Upper lobe of right lung (tissue), 1 donor: Measurements from ENCODE around the gene AP2A1. TPM values are rescaled to one million over a fixed set of nuclear protein-coding genes. Genes with fewer than 3 reads are reported as not detected.

Source experiments
- ATAC-seq: fragments of 200-7000 bp; cut with Tn5 transposase; one replicate; pipeline ENCODE4 v1.9.1; 2020; ENCODE audit warnings: mild to moderate bottlenecking, moderate library complexity
- DNase-seq: peaks from one replicate; pipeline ENCODE4 v3.0.0-alpha.2; 2020
- H3K27ac ChIP-seq: fragments of 200-600 bp; one replicate; pipeline ENCODE4 v1.8.0; 2022
- H3K27me3 ChIP-seq: fragments of 200-600 bp; one replicate; pipeline ENCODE4 v1.8.0; 2022; ENCODE audit warnings: mild to moderate bottlenecking
- H3K36me3 ChIP-seq: fragments of 200-600 bp; one replicate; pipeline ENCODE4 v1.8.0; 2022
- H3K4me1 ChIP-seq: fragments of 200-600 bp; one replicate; pipeline ENCODE4 v1.8.0; 2022
- H3K4me3 ChIP-seq: fragments of 200-600 bp; one replicate; pipeline ENCODE4 v1.8.0; 2022; ENCODE audit warnings: mild to moderate bottlenecking
- H3K9me3 ChIP-seq: fragments of 200-600 bp; one replicate; pipeline ENCODE4 v1.8.0; 2022
- intact Hi-C: fragments of 100-400 bp; cut with DNase I; formaldehyde crosslinking; loops from one replicate; pipeline ENCODE4 v1.11.0; 2022
- total RNA-seq: library from RNA; stranded (reverse); fragmentation: NEBNext Ultra II Directional; extraction: Animal tissue kit (Norgen Biotek cat#: 25700); gene quantifications from one replicate; pipeline ENCODE4 v1.2.1, GENCODE V29; 2021
- TF ChIP-seq, protein P1 (sequence below): fragments of 200-600 bp; IDR thresholded peaks from one replicate; pipeline ENCODE4 v1.8.0; 2022; ENCODE audit warnings: antibody characterized with exemption
- donor health status: DM: no; HTN: yes; CAD: no; lungs with severe emphysema.

Gene AP2A1
- total RNA-seq, 1 donor from 2014 or later = 61.2 TPM

DNA sequence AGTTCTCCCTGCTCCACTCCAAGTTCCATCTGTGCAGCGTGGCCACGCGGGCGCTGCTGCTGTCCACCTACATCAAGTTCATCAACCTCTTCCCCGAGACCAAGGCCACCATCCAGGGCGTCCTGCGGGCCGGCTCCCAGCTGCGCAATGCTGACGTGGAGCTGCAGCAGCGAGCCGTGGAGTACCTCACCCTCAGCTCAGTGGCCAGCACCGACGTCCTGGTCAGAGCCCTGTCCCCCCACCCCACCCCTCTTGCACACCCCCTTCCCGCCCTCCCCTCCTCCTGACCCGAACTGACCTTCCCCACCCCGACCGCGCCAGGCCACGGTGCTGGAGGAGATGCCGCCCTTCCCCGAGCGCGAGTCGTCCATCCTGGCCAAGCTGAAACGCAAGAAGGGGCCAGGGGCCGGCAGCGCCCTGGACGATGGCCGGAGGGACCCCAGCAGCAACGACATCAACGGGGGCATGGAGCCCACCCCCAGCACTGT, 34.6 kb downstream of the AP2A1 start:
- peak overlapping the region; percentile 10 for H3K4me3 ChIP-seq
- DNase-seq (no peak), ATAC-seq (no peak)
- peaks cover 67% of the 10 kb centered on the region for H3K36me3 ChIP-seq
- H3K27me3 ChIP-seq = no peaks in the 10 kb centered on the region
- H3K27ac ChIP-seq = no peak overlapping the region
- H3K4me1 ChIP-seq = no peaks in the 10 kb centered on the region
- no peaks in the 10 kb centered on the region for H3K9me3 ChIP-seq
- intact Hi-C loops = no loop called here
- TF ChIP-seq, protein P1, sequence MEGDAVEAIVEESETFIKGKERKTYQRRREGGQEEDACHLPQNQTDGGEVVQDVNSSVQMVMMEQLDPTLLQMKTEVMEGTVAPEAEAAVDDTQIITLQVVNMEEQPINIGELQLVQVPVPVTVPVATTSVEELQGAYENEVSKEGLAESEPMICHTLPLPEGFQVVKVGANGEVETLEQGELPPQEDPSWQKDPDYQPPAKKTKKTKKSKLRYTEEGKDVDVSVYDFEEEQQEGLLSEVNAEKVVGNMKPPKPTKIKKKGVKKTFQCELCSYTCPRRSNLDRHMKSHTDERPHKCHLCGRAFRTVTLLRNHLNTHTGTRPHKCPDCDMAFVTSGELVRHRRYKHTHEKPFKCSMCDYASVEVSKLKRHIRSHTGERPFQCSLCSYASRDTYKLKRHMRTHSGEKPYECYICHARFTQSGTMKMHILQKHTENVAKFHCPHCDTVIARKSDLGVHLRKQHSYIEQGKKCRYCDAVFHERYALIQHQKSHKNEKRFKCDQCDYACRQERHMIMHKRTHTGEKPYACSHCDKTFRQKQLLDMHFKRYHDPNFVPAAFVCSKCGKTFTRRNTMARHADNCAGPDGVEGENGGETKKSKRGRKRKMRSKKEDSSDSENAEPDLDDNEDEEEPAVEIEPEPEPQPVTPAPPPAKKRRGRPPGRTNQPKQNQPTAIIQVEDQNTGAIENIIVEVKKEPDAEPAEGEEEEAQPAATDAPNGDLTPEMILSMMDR = no peak

DNA sequence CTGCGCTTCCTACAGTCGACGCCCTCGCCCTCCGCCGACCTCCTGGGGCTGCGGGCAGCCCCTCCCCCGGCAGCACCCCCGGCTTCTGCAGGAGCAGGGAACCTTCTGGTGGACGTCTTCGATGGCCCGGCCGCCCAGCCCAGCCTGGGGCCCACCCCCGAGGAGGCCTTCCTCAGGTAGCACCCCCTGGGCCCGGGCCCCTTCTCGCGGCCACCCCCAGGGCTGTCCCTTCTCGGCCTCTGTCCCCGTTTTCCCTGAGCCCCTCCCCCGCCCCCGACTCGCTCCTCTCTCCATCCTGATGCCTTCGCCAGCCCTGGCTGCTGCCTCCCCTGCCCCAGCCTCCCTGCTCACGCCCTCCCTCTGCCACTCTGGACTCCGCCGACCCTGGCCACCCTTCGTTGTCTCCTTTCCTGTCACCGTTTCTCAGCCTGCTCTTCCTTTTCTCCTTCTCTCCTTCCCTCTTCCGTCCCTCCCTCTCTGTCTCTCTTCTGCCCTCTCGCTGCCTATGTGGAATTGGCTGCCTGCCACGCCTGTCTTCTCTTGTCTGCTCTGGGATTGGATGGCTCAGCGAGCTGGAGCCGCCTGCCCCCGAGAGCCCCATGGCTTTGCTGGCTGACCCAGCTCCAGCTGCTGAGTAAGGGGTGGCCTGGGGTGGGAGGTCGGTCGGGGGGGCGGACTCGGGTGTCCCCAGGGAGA, 35.3 kb downstream of the AP2A1 start:
- Histone ChIP-seq H3K4me3 (peak overlapping the region; percentile 10), H3K27ac (no peak overlapping the region), H3K9me3 (no peaks in the 10 kb centered on the region), H3K27me3 (no peaks in the 10 kb centered on the region), H3K36me3 (peaks cover 60% of the 10 kb centered on the region), H3K4me1 (no peaks in the 10 kb centered on the region)
- DNase-seq (no peak), ATAC-seq (no peak)
- TF ChIP-seq, protein P1 = no peak
- intact Hi-C loops = no loop called here

DNA sequence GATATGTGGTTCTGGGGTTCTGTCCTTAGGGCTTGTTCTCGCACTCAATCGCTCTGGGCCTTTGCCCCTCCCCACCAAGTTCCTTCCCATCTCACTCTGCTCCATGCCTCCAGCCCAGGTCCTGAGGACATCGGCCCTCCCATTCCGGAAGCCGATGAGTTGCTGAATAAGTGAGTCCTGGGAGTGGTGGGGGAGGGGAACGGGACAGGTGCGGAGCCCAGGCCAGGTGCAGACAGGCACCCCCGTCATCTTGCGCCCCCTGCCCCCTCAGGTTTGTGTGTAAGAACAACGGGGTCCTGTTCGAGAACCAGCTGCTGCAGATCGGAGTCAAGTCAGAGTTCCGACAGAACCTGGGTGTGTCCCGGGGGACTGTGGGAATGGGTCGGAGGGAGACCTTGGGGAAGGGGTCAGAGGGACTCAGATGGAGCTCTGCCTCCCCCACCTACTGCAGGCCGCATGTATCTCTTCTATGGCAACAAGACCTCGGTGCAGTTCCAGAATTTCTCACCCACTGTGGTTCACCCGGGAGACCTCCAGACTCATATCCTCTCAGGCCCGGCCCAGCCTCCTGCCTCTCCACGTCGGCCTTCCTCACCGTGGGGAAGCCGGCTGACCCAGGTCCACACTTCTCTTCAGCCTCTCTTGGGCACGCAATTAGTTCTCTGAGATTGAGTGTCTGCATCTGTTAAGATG, 36.2 kb downstream of the AP2A1 start:
- intact Hi-C loops = no loop called here
- ATAC-seq (no peak), DNase-seq (no peak)
- H3K27ac ChIP-seq = no peak overlapping the region
- no peaks in the 10 kb centered on the region for H3K9me3 ChIP-seq
- H3K27me3 ChIP-seq = no peaks in the 10 kb centered on the region
- H3K4me3 ChIP-seq = no peak overlapping the region
- H3K4me1 ChIP-seq = no peaks in the 10 kb centered on the region
- peaks cover 52% of the 10 kb centered on the region for H3K36me3 ChIP-seq
- TF ChIP-seq, protein P1 = no peak

DNA sequence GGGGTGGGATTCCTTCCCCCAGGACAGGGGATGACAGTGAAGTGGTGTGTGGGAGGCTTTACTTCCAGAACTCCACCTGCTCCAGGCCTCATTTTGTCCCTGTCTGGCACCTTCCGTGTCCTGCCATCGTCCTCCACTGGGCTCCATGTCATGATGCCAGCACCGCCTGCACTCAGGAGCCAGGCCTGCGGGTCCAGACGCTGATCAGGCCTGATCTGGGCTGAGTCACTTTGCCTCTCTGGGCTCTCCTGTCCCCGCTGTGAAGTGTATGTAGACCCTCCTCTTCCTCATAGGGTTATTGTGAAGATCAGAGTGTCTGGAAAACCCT, 36.7 kb downstream of the AP2A1 start:
- no peak overlapping the region for H3K4me3 ChIP-seq
- no peaks in the 10 kb centered on the region for H3K27me3 ChIP-seq
- no peak for ATAC-seq
- H3K36me3 ChIP-seq = peaks cover 49% of the 10 kb centered on the region
- TF ChIP-seq, protein P1 = no peak
- intact Hi-C loops = no loop called here
- no peaks in the 10 kb centered on the region for H3K4me1 ChIP-seq
- H3K27ac ChIP-seq = no peak overlapping the region
- DNase-seq = no peak
- H3K9me3 ChIP-seq = no peaks in the 10 kb centered on the region

DNA sequence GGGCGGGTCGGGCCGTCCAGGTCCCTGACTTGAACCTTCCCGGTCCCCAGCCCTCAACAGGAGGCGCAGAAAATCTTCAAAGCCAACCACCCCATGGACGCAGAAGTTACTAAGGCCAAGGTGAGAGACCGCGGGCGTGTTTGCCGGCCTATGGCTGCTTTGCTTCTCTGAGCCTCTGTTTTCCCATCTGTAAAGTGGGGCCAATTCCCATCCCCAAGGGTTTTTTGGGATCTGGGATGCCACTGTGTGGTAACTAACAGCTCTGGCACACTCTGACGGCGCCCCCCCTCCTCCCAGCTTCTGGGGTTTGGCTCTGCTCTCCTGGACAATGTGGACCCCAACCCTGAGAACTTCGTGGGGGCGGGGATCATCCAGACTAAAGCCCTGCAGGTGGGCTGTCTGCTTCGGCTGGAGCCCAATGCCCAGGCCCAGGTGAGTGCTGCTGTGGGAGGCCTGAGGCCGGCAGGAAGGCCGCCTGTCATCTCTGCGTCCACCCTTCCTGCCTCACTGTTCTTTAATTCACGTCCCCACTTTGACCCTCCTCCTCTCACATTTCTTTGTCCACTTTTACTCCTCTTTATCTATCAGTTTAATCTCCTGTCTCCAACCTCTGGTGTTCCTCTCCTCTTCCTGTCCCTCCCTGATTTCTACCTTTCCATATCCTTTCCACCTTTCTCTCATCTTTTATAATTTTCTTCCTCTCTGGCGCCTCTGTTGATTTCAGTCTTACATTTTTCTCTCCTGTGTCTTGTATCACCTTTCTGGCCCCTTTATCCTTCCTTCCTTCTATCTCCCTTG, 39.2 kb downstream of the AP2A1 start:
- peaks cover 8% of the 10 kb centered on the region for H3K4me1 ChIP-seq
- intact Hi-C loops = no loop called here
- peaks cover 25% of the 10 kb centered on the region for H3K36me3 ChIP-seq
- H3K9me3 ChIP-seq = no peaks in the 10 kb centered on the region
- TF ChIP-seq, protein P1 = no peak
- ATAC-seq (no peak), DNase-seq (no peak)
- no peak overlapping the region for H3K4me3 ChIP-seq
- no peak overlapping the region for H3K27ac ChIP-seq
- H3K27me3 ChIP-seq = no peaks in the 10 kb centered on the region
